GM19239 (cell line): ENCODE results near the gene WBP11.
A peak's percentile ranks its signal among the peaks of the same experiment; 100 is the strongest.

ENCODE experiments used
- DNase-seq: peaks from one replicate; pipeline ENCODE4 v3.0.0; 2011; ENCODE audit warnings: low spot score; ENCODE audit not compliant: insufficient read length
- FAIRE-seq: peaks from 2 replicates; lab custom pipeline; 2011; peaks lifted over from hg19 to GRCh38; lab: Jason Lieb, UNC

Gene WBP11

DNA sequence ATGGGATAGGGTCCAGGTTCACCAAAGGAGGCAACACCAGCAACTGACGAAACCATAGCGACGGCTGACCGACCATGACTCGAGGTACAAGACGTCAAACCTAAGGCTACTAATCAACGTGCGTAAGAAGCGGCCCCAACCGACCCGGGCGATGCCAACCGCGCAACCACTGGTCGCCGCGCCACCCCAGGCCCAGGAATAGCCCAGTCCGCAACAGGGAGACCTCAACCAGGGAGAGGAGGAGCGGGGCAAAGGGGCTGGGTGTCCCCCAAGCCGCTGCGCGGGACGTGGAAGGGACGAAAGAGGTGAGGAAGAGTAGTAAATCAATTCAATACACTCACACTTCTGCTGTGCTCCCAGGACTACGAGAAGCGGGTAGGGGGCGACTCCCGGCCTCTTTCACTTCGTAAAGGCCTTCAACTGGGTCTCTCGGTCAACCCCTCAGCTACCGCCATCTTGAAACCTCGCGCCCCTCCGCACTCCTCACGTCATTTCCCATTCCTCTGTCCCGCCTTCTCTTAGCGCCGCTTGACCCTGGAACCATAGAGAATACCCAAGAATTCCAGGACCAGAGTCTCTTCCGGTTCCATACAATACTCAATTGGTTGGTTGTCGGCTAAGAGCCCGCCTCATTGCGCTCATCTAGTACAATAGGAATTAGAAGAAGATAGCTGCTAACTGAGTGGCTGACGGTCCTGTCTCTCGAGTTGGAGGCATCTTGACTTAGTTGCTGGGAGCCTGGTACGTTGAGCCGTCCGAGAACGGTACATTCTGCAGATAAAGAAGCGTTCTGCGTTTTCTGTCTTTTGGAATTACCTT is at the start of gene WBP11, which contains the start of gene C12orf60:
TSS of gene WBP11 (minus strand) at position 468 of the 819 bp plus-strand sequence. CDS start 2,095 bp downstream, outside the sequence.
TSS of gene C12orf60 (plus strand) at position 660 of the 819 bp plus-strand sequence. CDS start 19,266 bp downstream, outside the sequence.
- DNase-seq: peak; percentile 81
- FAIRE-seq: peak; percentile 99

DNA sequence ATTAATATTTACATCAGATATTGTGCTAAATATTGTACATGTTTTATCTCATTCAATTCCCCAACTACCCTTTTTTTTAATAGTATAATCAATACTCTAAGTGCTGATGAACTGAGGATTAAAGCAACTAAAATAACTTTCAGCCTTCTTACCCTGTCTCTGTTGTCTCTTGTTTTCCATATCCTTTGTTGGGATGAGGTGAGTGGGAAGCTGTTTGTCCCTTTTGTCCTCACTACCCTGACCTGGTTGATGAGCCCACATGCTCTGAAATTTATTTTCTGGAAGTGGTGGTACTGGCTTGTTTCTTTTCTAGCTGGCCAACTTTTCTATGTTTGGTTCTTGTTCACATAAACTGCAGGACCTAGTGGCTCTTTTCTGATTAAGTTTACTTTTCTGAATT is 49.6 kb upstream of the WBP11 start:
- no peak for FAIRE-seq
- no peak for DNase-seq

DNA sequence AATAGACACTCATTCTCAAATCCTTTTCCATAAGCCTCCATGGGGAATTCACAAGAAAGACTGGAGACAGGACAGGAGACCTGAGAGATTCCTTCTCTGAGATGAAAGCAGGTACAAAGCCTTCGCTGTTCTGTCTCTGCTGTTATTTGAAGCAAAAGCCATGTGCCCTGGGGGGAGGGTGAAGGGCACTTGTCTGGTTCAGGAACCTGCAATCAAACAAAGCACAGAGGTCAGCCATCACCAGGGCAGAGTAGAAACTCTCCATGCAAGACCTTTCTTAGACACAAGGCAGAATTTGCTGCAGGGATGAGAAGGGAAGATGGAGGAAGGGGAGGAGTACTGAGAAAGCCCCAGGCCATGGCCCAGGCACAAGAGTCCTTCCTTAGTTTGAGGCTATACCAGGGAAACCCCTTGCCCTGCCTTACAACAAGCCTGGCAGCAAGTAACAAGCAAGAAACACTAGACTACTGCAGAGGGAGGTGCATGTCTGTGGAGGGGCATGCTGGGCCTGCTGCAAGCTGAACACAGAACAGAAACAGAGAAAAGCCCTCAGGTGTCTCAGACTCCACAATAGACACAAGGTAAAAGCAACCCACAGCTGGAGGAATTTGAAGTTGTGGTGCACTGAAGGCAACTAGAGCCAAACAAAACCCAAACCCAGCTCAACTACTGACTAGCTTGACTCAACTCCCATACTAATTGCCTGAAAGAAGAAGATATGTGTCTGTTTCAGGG is 47.8 kb upstream of the WBP11 start:
- DNase-seq (no peak), FAIRE-seq (peak; percentile 53)

DNA sequence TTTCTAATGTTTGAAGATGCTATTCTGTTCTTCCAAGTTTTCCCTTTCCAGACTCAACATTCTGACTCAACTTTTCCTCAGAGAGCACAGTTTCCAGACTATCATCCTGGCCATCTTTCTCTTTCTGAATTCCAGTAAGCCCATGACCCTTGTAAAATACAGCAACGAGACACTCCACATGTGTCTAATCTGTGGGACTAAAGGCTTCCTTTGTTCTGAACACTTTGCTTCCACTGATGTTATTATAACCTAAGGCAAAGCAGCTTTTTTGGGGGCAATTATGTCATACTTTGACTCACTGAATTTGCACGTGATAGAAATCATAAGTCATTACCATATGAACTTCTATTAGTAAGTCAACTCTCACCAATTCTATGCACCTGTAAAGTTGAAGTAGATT is 46.4 kb upstream of the WBP11 start:
- FAIRE-seq (no peak), DNase-seq (no peak)

DNA sequence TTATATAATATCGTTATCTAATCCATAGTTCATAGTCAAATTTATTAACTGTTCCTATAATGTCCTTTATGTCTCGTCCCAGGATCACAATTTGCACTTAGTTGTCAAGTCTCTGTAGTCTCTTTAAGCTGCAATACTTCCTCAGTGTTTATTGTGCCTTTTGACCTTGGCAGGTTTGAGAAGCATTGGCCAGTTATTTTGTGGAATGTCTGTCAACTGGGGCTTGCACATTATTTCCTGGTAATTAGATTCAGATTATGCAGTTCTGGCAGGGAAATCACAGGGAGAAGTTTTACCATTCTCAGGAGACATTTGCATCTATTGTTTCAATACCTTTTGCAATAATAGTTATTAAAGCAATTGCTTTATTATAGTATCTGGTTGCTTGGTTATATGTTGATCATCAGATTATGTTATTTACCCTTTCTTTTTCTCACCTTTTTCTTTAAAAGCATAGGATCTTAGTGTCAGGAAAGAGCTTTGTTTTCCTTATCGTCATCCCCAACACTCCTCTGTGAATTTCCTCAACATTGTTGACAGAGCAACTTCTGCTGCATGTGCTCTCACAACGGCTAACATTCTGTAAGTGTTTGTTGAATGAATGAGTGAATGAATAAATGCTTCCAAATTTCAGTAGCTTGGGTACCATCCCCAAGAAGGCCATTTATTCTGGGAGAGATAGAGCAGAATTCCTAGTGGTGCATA is 43.8 kb upstream of the WBP11 start:
- FAIRE-seq (no peak), DNase-seq (no peak)

DNA sequence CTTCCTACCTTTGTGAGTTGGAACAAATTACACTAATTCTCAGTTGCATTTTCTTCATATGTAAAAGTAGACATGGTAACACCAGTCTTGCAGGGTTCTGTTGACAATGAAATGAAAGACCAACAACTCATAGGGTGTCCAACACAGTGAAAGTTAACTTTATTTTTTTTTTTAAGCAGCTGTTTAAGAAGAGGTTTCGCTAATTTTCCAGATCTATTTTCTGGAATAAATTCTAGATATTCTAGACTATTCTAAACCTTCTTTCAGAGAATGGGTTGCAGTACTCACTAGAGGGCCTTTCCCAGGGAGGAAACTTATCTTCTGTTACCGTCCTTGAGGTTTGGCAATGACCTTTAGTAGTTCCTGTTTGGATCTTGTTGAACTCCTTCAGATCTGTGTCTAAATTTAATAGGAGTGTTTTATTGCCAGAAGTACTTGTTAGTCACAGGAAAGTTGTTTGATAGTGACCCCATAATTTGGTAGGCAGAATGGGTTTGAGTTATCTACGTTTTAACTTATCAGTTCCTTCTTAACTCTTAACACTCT is 42.8 kb upstream of the WBP11 start:
- DNase-seq (no peak), FAIRE-seq (no peak)

DNA sequence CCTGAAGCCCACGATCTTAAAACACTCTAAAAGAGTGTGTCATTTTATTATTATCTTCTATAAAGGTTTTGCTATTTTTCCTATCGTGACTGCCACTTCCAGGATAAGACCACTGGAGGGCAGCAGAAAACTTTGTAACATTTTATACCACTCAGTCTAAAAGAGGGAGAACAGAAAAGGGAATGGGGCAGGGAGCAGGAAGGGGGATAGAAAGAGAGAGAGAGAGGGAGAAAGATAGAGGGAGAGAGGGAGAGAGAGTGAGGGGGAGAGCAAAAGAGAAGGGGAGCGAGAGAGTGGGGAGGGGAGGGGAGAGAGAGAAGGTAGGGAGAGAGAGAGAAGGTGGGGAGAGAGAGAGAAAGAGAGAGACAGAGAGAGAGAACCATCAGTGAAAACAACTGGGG is 42.1 kb upstream of the WBP11 start:
- DNase-seq (peak; percentile 7), FAIRE-seq (peak; percentile 21)

DNA sequence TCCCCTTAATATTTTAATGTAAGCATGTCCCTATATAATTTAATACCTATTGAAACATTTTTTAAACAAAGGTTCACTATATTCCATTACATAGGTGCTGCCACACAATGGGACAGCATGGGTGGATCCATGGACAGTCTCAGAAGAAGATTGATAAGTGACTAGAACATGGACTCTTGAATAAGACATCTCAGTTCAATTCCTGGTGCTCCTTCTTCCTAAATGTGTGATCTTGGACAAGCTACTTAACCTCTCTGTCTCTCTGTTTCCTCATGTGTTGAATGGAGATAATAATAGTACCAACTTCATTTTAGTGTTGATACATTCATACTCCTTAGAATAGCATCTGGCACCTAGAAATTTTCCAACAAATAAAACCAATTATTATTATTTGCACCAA is 41.1 kb upstream of the WBP11 start:
- FAIRE-seq (no peak), DNase-seq (no peak)

DNA sequence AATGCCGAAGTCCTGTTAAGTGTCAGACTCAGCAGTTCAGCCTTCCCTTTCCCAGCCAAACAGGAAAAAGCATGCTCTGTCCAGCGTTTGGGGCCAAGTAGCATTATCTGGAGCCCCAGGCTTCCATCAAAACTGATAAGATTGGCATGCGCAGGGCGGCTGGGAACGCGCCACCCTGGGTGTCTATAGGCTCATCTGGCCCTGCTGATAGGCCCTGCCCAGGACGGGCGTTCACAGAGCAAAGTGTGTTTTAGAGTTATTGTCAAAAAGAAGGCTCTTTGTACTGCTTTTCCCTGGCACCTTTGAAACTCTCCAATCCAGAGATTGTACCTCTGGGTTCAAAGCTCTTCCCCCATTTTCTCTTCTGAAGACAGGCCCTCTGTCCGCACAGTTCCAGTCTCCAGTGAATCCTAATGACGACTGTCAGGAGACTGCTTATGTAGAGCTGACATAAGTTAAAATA is 40.2 kb upstream of the WBP11 start, which contains the start of gene ART4:
TSS of gene ART4 (minus strand) at position 102 of the 463 bp plus-strand sequence. CDS start 413 bp downstream, outside the sequence.
- FAIRE-seq: no peak
- no peak for DNase-seq

DNA sequence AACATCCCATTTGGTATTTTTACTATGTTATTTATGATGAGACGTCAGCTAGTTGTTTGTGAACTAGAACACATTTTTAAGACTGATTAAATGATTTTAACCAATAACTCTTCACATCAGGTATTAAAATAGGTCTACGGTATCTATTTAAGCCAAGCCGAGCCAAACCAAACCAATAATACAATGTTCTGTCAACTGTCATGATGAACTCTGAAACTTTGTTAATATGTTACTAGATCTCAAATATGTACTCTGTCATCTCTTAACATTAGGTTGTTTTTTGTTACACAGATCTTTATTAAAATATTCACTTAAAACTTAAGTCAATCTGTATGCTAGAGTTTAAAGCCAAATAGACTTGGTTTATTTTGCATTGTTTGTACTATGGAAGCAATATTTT is 39.0 kb upstream of the WBP11 start:
- FAIRE-seq (no peak), DNase-seq (no peak)

DNA sequence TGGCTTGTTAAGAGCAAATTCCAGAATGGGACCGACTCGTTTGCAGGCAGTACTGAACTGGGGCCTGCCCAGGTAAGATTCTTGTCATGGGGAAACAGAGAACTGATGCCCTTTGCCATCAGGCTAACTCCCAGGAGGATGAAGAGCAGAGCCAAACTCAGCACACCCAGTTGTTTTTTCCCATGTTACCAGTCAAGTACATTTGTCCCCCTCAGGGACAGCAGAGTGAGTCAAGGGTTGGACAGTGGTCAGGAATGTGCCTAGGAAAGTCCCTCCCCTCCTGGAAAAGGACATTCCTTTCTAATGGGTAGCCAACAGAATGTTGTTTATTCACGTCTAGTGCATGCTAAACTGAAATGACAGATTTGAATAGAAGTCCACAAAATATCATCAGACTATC is 38.5 kb upstream of the WBP11 start:
- FAIRE-seq (no peak), DNase-seq (no peak)

DNA sequence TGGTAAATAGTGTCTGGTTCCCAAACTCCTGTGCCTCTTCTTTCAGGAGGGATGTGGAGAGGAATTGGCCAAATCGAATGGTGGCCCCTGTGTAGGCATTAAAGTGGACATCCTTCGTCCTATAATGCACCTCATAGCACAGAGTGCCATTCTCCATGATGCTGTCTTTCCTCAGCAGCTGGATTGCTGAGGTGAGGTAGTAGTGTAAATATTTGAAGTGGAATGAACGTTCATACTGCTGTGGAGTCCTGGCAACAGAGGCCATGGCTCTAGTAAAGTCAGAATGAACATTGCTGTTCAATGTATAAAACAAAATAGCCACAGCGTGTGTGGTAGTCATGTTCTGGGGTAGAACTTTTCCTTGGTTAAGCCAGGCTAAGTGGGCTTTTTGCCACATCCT is 37.3 kb upstream of the WBP11 start:
- FAIRE-seq (no peak), DNase-seq (no peak)

DNA sequence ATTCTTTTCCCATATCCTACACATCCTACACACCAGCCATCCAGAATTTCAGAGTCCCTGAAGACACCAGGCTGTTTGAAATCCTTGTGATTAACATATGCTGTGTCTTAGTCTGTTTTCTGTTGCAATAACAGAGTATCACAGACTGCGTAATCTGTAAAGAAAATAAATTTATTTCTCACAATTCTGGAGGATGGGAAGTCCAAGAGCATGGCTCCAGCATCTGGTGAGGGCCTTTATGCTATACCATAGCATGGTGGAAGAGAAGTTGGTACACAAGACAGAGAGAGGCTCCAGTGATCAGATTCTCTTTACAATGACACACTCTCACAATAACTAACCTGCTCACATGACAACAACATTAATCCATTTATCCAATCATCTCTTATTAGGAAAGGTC is 36.0 kb upstream of the WBP11 start:
- DNase-seq: no peak
- FAIRE-seq: no peak

DNA sequence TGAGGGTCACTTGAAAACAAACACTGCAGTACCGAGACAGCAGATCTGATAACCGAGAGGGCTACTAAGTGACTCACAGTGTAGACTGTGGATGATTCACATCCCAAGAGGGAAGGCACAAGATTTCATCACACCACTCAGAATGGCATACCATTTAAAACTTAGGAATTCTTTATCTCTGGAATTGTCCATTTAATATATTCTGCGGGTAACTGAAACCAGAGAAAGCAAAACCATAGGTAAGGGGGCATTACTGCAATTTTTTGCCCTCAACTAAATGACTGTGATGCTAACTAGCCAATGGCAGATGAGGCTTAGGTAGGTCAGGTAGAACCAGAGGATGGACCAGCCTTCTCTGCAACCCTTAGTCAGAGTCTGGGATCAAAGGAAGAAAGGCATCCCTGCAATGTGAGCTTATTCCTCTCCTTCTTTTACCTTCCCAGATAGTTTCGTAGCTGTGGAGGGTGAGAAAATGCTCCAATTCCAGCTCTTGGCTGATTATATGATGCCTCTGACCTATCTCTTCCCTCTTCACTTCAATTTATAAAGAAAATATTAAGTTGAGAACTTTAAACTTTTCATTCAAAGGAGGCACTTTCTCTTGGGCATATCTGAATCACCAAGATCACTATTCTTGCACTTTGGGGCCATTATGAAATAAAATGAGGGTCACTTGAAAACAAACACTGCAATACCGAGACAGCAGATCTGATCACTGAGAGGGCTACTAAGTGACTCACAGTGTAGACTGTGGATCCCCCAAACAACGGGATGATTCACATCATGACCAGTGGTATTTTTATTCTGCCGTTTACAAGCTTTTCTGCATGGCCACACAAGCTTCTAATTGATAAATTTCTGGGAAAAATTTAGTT is 33.3 kb upstream of the WBP11 start:
- no peak for DNase-seq
- no peak for FAIRE-seq

DNA sequence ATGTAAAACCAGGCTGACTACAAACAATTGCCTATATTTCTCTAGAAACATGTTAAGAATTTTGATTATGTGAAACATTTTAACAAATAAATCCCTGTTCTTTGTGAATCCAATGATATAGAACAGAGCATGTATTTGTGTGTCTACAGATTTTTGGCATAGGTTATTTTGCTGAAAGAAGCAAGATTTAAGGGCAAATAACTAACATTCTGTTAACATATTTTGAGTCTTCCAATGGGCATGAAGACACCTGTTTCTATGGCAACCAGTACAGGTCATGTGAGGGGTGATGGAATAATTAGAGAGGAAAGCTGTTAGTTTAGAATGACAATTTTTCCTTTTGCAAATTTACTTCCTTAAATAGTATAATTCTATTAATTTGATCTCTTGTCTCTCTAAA is 31.2 kb upstream of the WBP11 start:
- no peak for FAIRE-seq
- DNase-seq: no peak

DNA sequence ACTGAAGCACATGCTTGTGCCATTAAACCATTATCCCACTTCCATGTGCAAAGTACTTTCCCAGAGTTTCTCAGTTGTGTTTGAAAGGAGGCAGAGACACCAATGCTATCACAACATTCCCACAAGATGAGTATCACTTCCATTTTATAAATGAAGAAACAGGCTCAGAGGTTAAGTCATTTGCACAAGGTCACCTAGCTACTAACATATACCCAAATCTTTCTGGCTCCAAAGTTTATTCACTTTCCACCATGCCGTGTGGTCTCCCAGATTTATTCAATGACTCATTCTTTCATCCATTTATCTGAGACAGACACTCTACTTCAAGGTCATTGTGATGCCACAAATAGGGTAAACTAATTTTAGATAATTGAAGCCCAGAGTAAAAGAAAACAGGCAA is 30.7 kb upstream of the WBP11 start:
- no peak for DNase-seq
- FAIRE-seq: no peak

DNA sequence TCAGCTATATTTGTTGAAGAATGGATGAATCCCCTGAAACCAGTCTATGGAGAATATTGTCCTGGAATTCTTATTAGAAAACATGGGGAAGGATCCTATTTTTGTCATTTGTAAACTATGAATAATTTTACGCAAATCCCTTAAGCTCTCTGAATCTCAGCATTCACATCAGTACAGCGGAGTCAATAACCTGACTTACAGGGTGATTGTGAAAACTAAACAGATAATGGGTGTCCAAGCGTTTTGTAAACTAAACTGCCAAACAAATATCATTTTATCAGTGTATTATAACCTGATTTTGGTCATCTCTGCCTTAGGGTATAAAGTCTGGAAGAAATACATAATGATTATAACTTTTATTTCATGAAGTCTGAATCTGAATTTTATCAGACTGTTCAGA is 30.1 kb upstream of the WBP11 start:
- FAIRE-seq (no peak), DNase-seq (no peak)

DNA sequence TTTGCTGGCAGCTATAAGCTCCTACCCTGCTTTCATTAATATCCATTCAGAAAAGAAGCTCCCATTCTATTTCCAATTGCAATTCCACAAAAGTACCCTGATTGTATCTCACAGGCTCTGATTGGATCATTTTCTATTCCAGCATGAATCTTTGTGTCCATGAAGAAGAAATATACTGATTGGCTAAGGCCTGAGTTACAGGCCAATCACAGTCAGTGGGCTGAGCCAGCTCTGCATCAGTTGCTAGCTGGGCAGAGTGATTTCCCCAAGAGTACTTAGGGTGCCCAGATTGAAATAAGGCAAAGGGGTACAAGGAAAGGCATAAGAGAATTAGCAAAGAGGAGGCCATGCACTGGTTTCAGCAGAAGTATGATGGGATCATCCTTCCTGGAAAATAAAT is 25.6 kb upstream of the WBP11 start:
- FAIRE-seq: no peak
- peak; percentile 4 for DNase-seq

DNA sequence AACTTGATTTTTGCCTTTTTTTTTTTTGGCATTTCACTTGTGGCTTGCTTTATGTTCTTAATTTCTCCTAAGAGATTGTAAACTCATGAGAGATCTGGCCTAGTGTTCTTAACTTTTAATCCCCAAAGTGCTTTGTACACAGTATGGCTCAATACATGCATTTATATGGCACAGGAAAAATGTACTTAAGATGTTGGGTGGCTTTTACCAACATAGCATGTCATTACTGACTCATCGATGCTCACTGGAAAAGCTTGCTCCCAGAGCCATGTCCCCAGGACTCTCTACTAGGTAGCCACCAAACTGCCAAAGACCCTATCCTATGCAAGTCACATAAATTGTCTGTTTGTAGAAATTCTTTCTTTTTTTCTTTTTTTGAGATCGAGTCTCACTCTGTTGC is 23.8 kb upstream of the WBP11 start:
- FAIRE-seq (no peak), DNase-seq (no peak)
